Adrenal gland (tissue), 5 donors: ENCODE results near the gene SYCP2L.

Source experiments
- POLR2A ChIP-seq, 2 donors: fragments of 450-650 bp; IDR thresholded peaks; one replicate each; pipeline ENCODE4 v1.6.1; 2017; ENCODE audit warnings: antibody characterized with exemption in 2 of 2, mild to moderate bottlenecking in 2 of 2, moderate library complexity in 1 of 2
- TF ChIP-seq, protein P1 (sequence below), 6 experiments: fragments of 450-650 bp in 4 of 6; fragments of 200-600 bp in 2 of 6; sonication (generic) in 1 of 6; IDR thresholded peaks; 1 replicate in 5 of 6; 2 replicates in 1 of 6; pipeline versions ENCODE4 v1.5.1 to v1.8.0; 2016 to 2021; ENCODE audit warnings: antibody characterized with exemption in 6 of 6, mild to moderate bottlenecking in 2 of 6, moderate library complexity in 1 of 6
- donor health status: DM: no; HTN: no; CAD: no.

DNA sequence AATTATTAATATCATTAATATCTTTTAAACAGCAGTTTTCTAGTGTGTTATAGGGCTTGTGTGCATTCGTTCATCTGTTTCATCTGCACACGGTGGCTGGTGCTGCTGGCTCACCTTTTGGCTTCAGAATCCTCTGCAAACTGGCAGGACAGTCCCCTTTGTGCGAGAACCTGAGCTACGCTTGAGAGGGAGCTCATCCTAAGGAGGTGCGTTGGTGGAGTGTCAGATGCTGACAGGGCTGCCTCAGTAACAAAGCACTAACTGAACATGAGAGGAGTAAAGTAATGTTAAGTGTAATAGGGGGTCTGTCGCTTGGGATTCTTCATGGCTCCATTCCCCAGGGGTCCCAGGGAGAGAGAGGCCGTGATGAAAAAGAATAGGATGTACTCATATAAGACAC lies 134.9 kb downstream of the SYCP2L start:
- TF ChIP-seq, protein P1, sequence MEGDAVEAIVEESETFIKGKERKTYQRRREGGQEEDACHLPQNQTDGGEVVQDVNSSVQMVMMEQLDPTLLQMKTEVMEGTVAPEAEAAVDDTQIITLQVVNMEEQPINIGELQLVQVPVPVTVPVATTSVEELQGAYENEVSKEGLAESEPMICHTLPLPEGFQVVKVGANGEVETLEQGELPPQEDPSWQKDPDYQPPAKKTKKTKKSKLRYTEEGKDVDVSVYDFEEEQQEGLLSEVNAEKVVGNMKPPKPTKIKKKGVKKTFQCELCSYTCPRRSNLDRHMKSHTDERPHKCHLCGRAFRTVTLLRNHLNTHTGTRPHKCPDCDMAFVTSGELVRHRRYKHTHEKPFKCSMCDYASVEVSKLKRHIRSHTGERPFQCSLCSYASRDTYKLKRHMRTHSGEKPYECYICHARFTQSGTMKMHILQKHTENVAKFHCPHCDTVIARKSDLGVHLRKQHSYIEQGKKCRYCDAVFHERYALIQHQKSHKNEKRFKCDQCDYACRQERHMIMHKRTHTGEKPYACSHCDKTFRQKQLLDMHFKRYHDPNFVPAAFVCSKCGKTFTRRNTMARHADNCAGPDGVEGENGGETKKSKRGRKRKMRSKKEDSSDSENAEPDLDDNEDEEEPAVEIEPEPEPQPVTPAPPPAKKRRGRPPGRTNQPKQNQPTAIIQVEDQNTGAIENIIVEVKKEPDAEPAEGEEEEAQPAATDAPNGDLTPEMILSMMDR (IDR thresholded peaks at IDR 0.05) = no peak
- TF ChIP-seq POLR2A (IDR thresholded peaks at IDR 0.05) = no peak
